Tibial nerve (tissue), 4 donors: ENCODE data around the gene RUNX2. TPM values are rescaled to one million over a fixed set of nuclear protein-coding genes. Genes with fewer than 3 reads are reported as not detected.

ENCODE experiments used
- DNase-seq, 2 donors: peaks; one replicate each; pipeline ENCODE4 v3.0.0-alpha.2; 2019; ENCODE audit warnings: low spot score in 2 of 2
- H3K27ac ChIP-seq, 4 donors: fragments of 200-600 bp; sonication (generic) in 3 of 4; one replicate each; pipeline ENCODE4 v1.5.1; 2017 to 2019; ENCODE audit warnings: mild to moderate bottlenecking in 1 of 4
- H3K27me3 ChIP-seq, 2 donors: fragments of 200-600 bp; sonication (generic) in 1 of 2; one replicate each; pipeline versions ENCODE4 v1.5.1 to v1.6.0; 2017 to 2019
- H3K36me3 ChIP-seq, 3 donors: fragments of 200-600 bp; sonication (generic); one replicate each; pipeline ENCODE4 v1.5.1; 2018 to 2019
- H3K4me1 ChIP-seq, 4 donors: fragments of 200-600 bp; sonication (generic) in 3 of 4; one replicate each; pipeline ENCODE4 v1.5.1; 2017 to 2019
- H3K4me3 ChIP-seq, 4 donors: fragments of 200-600 bp; sonication (generic) in 3 of 4; one replicate each; pipeline ENCODE4 v1.5.1; 2017 to 2019; ENCODE audit warnings: mild to moderate bottlenecking in 1 of 4, moderate library complexity in 1 of 4
- H3K9me3 ChIP-seq, 4 donors: fragments of 200-600 bp; sonication (generic) in 3 of 4; one replicate each; pipeline ENCODE4 v1.5.1; 2017 to 2019
- EP300 ChIP-seq, 2 donors: sonication (generic); formaldehyde crosslinking; IDR thresholded peaks; one replicate each; pipeline ENCODE4 v1.6.1; 2017; ENCODE audit warnings: antibody characterized with exemption in 2 of 2, mild to moderate bottlenecking in 1 of 2
- POLR2A ChIP-seq, 2 donors: fragments of 450-650 bp; IDR thresholded peaks; one replicate each; pipeline ENCODE4 v1.6.1; 2017; ENCODE audit warnings: antibody characterized with exemption in 2 of 2, mild to moderate bottlenecking in 2 of 2, moderate library complexity in 2 of 2
- WGBS, 2 donors: methylation state at CpG; one replicate each; pipeline ENCODE4 v1.1.5; 2018; 5-methylcytosine and 5-hydroxymethylcytosine counted together
- total RNA-seq, 4 donors: library from RNA; depleted of rRNA; stranded (reverse); fragments of >200 nt; gene quantifications; one replicate each; pipeline ENCODE4 v1.1.0, GENCODE V29; 2016
- TF ChIP-seq, protein P1 (sequence below), 5 experiments: fragments of 200-600 bp in 3 of 5; fragments of 450-650 bp in 2 of 5; sonication (generic) in 3 of 5; IDR thresholded peaks; one replicate each; pipeline ENCODE4 v1.5.1; 2016 to 2019; ENCODE audit warnings: antibody characterized with exemption in 5 of 5, mild to moderate bottlenecking in 3 of 5, moderate library complexity in 2 of 5

The RUNX2 gene
- total RNA-seq, 4 donors from 2014 or later = 6.3 to 12.3 (median 7.8) TPM

DNA sequence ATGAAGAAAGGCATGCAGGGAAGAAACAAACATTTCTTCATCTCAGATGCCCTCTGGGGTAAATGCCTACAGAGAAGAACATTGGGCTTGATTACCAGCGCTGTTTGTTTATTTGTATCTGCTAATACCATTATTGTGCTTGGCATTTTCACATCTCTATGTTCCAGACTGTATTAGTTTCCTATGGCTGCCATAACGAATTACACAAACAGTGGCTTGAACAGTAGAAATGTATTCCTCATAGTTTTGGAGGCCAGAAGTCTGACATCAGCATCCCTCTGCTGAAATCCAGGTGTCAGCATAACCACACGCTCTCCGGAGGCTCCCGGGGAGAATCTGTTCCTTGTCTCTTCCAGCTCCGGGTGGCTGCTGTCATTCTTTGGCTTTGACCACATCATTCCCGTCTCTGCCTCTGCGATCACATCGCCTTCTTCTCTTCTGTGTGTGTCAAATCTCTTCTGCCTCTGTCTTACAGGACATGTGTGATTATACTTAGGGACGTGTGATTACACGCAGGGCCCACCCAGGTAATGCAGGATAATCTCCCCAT, 291.2 kb downstream of the RUNX2 start:
- no peaks in the 10 kb centered on the region for H3K27me3 ChIP-seq
- peak in 1 of 2 donors; percentile 38 for DNase-seq
- peaks cover 0 to 8% (median 0%) of the 10 kb centered on the region in 4 donors for H3K4me1 ChIP-seq
- H3K4me3 ChIP-seq = no peak overlapping the region
- TF ChIP-seq POLR2A (IDR thresholded peaks at IDR 0.05) (no peak), EP300 (IDR thresholded peaks at IDR 0.05) (no peak)
- TF ChIP-seq, protein P1, sequence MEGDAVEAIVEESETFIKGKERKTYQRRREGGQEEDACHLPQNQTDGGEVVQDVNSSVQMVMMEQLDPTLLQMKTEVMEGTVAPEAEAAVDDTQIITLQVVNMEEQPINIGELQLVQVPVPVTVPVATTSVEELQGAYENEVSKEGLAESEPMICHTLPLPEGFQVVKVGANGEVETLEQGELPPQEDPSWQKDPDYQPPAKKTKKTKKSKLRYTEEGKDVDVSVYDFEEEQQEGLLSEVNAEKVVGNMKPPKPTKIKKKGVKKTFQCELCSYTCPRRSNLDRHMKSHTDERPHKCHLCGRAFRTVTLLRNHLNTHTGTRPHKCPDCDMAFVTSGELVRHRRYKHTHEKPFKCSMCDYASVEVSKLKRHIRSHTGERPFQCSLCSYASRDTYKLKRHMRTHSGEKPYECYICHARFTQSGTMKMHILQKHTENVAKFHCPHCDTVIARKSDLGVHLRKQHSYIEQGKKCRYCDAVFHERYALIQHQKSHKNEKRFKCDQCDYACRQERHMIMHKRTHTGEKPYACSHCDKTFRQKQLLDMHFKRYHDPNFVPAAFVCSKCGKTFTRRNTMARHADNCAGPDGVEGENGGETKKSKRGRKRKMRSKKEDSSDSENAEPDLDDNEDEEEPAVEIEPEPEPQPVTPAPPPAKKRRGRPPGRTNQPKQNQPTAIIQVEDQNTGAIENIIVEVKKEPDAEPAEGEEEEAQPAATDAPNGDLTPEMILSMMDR (IDR thresholded peaks at IDR 0.05) = no peak
- WGBS, 2 donors = 81 to 85% methylated on average over 11 of the region's 11 CpGs
- H3K27ac ChIP-seq = no peak overlapping the region
- H3K9me3 ChIP-seq = no peaks in the 10 kb centered on the region
- H3K36me3 ChIP-seq = no peaks in the 10 kb centered on the region

DNA sequence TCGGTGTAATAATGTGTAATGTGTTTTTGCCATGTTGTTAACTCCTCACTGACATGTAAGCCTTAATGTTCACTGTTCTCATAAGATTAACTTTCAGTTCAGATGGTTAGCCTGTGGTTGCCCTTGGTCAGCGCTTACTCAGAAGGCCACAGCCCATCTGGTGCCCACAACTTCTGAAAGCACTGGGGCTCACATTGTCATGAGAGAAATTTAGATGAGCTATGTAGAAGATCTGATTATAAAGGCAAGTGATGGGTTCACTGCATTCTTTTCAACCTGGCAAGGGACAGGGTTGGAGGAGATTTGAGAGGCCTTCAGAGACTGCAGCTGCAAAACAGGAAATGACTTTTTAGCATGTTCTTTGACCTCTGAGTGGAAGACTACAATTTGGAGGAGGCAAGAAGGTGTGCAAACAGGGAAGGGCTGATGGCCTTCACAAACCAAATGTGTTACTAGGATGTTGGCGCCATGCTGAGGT, 291.9 kb downstream of the RUNX2 start:
- peaks cover 0 to 8% (median 0%) of the 10 kb centered on the region in 4 donors for H3K4me1 ChIP-seq
- 80 to 86% methylated on average over 3 of the region's 3 CpGs for WGBS, 2 donors
- no peak for DNase-seq
- no peak overlapping the region for H3K27ac ChIP-seq
- H3K9me3 ChIP-seq = no peaks in the 10 kb centered on the region
- H3K4me3 ChIP-seq = no peak overlapping the region
- H3K27me3 ChIP-seq = no peaks in the 10 kb centered on the region
- TF ChIP-seq POLR2A (IDR thresholded peaks at IDR 0.05) = no peak
- TF ChIP-seq, protein P1 (IDR thresholded peaks at IDR 0.05) = no peak
- no peak for TF ChIP-seq EP300 (IDR thresholded peaks at IDR 0.05)
- no peaks in the 10 kb centered on the region for H3K36me3 ChIP-seq

GRCh38 chr6:45624228-45624627, 296.1 kb downstream of the RUNX2 start:
- Histone ChIP-seq H3K36me3 (no peaks in the 10 kb centered on the region), H3K4me1 (peaks cover 0 to 8% (median 0%) of the 10 kb centered on the region in 4 donors), H3K27me3 (no peaks in the 10 kb centered on the region), H3K4me3 (no peak overlapping the region), H3K27ac (no peak overlapping the region), H3K9me3 (no peaks in the 10 kb centered on the region)
- TF ChIP-seq EP300 (IDR thresholded peaks at IDR 0.05) (no peak), POLR2A (IDR thresholded peaks at IDR 0.05) (no peak)
- TF ChIP-seq, protein P1 (IDR thresholded peaks at IDR 0.05) = no peak
- 97 to 98% methylated on average over 4 of the region's 4 CpGs for WGBS, 2 donors
- DNase-seq = no peak

DNA sequence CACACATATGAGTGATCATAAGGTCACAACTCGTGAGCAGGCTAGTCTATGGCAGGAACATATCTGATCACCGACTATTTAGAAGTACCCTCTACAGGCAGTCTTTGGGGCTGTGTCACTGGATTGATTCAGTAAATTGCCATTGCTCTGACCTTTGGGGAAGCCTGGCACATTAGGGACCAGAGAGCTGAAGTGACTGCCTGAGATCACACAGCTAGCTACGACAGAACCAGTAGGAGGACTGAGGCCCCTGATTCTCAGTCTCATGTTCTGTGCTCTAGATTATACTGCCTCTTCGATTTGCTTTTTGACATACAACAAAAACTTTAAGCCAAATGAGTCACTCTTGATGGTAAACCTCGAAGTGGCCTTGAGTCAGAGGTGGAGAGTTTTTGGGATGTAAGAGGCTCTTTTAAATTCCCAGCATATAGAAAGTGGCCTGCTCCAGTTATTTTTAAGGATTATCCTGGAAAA, 297.1 kb downstream of the RUNX2 start:
- 87 to 88% methylated on average over 5 of the region's 5 CpGs for WGBS, 2 donors
- Histone ChIP-seq H3K4me3 (no peak overlapping the region), H3K27ac (no peak overlapping the region), H3K4me1 (peaks cover 0 to 2% (median 0%) of the 10 kb centered on the region in 4 donors), H3K9me3 (no peaks in the 10 kb centered on the region), H3K27me3 (no peaks in the 10 kb centered on the region), H3K36me3 (no peaks in the 10 kb centered on the region)
- TF ChIP-seq POLR2A (IDR thresholded peaks at IDR 0.05) (no peak), EP300 (IDR thresholded peaks at IDR 0.05) (no peak)
- TF ChIP-seq, protein P1 (IDR thresholded peaks at IDR 0.05) = no peak
- DNase-seq = no peak

GRCh38 chr6:45626087-45626891, 298.2 kb downstream of the RUNX2 start:
- no peaks in the 10 kb centered on the region for H3K27me3 ChIP-seq
- no peak overlapping the region for H3K4me3 ChIP-seq
- no peaks in the 10 kb centered on the region for H3K9me3 ChIP-seq
- WGBS, 2 donors = 74 to 85% methylated on average over 5 of the region's 5 CpGs
- H3K4me1 ChIP-seq = peaks cover 0 to 6% (median 0%) of the 10 kb centered on the region in 4 donors
- no peak for DNase-seq
- no peaks in the 10 kb centered on the region for H3K36me3 ChIP-seq
- H3K27ac ChIP-seq = no peak overlapping the region
- no peak for TF ChIP-seq EP300 (IDR thresholded peaks at IDR 0.05)
- no peak for TF ChIP-seq POLR2A (IDR thresholded peaks at IDR 0.05)
- TF ChIP-seq, protein P1 (IDR thresholded peaks at IDR 0.05) = no peak
